Measurements from ENCODE around the gene PRM2.

DNA sequence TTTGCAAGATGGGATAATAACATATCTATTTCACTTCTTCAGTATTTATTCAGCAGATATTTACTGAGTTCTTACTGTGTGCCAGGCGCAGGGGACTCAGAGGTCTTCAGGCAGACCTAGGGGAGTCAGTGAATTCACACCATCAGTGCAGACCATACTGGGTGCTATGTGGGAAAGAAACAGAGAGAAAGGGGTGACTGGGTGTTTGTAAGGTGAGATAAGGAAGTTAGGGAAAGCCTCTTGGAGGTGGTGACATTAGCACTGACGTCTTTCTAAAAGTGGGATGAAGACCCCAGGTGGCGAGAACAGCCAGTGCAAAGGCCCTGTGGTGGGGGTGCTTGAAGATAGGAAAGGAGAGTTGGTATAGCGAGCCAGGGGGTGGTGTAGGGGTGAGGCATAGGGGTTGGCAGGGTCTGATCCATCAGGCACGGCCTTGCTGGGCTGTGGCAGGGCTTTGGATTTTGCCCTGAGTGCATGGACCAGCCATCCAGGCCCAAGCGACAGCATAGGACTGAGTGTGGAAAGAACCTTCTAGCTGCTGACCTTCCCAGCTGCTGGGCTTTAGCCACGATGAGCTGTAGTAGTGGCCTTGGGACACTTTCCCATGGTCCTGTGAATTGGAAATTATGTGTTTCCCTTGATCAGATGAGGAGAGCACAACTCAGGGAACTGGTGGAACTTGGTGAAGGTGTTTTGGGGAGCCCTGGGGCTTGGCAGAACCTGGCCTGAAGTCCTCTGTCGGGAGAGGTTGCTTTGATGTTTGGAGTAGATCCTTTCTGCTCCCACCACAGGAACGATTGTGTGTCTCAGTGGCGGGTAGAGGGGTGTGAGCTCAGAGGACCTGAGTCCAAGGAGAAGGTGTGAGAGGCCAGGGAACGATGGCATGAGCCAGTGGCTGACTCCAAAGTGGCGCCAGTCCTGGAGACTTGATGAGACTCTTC is 16.4 kb downstream of the PRM2 start:
- no peak for TF ChIP-seq POLR2A (IDR thresholded peaks at IDR 0.05)
- TF ChIP-seq POLR2AphosphoS5 (IDR thresholded peaks at IDR 0.05): no peak
